ENCODE results near the gene GRK5.

GRCh38 chr10:119461923-119462322, 254.6 kb downstream of the GRK5 start:
- TF ChIP-seq CTCF (conservative IDR thresholded peaks at IDR 0.05; ENCODE audit: low read depth, low read length): no peak
- no peak for TF ChIP-seq EZH2 (IDR thresholded peaks at IDR 0.05; ENCODE audit: borderline replicate concordance, low read depth, low read length, poor library complexity, severe bottlenecking)
